ENCODE data around the gene LEF1. TPM values are rescaled to one million over a fixed set of nuclear protein-coding genes. Genes with fewer than 3 reads are reported as not detected.

The LEF1 gene
- total and polyA plus RNA-seq, 2 of the 8 experiments (the other 6 are each of a cell fraction or from before 2014, with no cell fraction given): 2.6 to 5.2 TPM

- Histone ChIP-seq H4K91ac (replicated peaks; ENCODE audit: insufficient read length, low read length) (no peak overlapping the region), H3K27ac (ENCODE audit: low read depth, low read length) (no peak overlapping the region), H2AK5ac (ENCODE audit: low read depth, low read length) (no peak overlapping the region), H2BK5ac (ENCODE audit: low read depth, low read length) (no peak overlapping the region), H3K79me1 (ENCODE audit: low read depth, low read length) (no peaks in the 10 kb centered on the region), H3K4ac (replicated peaks; ENCODE audit: insufficient read length, low read depth, low read length) (no peak overlapping the region), H2BK20ac (ENCODE audit: low read length) (no peak overlapping the region), H3K4me3 (ENCODE audit: extremely low read depth in 1 of 4, insufficient read depth in 2 of 4, low read depth in 3 of 4, low read length in 4 of 4) (no peak overlapping the region), H2AFZ (ENCODE audit: low read length) (no peak overlapping the region), H2BK12ac (ENCODE audit: low read depth, low read length) (no peak overlapping the region), H3K14ac (ENCODE audit: insufficient read length) (no peak overlapping the region), H2BK120ac (replicated peaks; ENCODE audit: low read depth, low read length) (no peak overlapping the region), H3K23ac (ENCODE audit: insufficient read length) (no peak overlapping the region), H3K56ac (replicated peaks; ENCODE audit: insufficient read length, low read depth, low read length) (no peak overlapping the region), H3K9me3 (ENCODE audit: insufficient read depth in 2 of 2, low read depth in 1 of 2, low read length in 1 of 2) (no peaks in the 10 kb centered on the region), H4K8ac (ENCODE audit: extremely low read depth, insufficient read depth, low read length) (no peak overlapping the region), H4K5ac (ENCODE audit: insufficient read length, low read depth, low read length) (no peak overlapping the region), H3K79me2 (ENCODE audit: control insufficient read depth in 1 of 2, insufficient read depth in 2 of 2, low read length in 2 of 2) (no peaks in the 10 kb centered on the region), H3K36me3 (ENCODE audit: control insufficient read depth in 2 of 4, insufficient read depth in 4 of 4, low read length in 3 of 4) (no peaks in the 10 kb centered on the region), H3K27me3 (replicated peaks in 1 of 4; ENCODE audit: control insufficient read depth in 3 of 4, extremely low read depth in 1 of 4, insufficient read depth in 3 of 4, low read length in 3 of 4) (peaks cover 0 to 2% (median 0%) of the 10 kb centered on the region in 4 experiments; a peak in 3 of 7 replicates), H2BK15ac (ENCODE audit: low read length) (no peak overlapping the region), H4K20me1 (replicated peaks in 1 of 2; ENCODE audit: control insufficient read depth in 1 of 2, insufficient read depth in 2 of 2, low read length in 2 of 2) (no peaks in the 10 kb centered on the region), H3K4me1 (replicated peaks in 1 of 4; ENCODE audit: control insufficient read depth in 3 of 4, insufficient read depth in 4 of 4, low read length in 3 of 4) (peaks cover 0 to 2% (median 0%) of the 10 kb centered on the region in 4 experiments; a peak in 2 of 7 replicates), H3K9ac (replicated peaks in 1 of 4; ENCODE audit: extremely low read depth in 1 of 4, low read depth in 3 of 4, low read length in 3 of 4) (no peak overlapping the region), H3K23me2 (ENCODE audit: low read depth, low read length) (no peaks in the 10 kb centered on the region), H3K4me2 (ENCODE audit: insufficient read depth in 1 of 2, low read depth in 2 of 2, low read length in 2 of 2) (no peak overlapping the region), H3K18ac (ENCODE audit: extremely low read depth, low read length) (no peak overlapping the region)
- POLR2A ChIA-PET (ENCODE audit: partially characterized antibody): no interaction called here
- DNase-seq (ENCODE audit: low read depth in 1 of 2, low spot score in 2 of 2): no peak
- TF ChIP-seq TCF12 (IDR thresholded peaks at IDR 0.05; ENCODE audit: low read depth, low read length) (no peak), CBX8 (IDR thresholded peaks at IDR 0.05; ENCODE audit: borderline replicate concordance, low read depth, low read length) (no peak), JUN (IDR thresholded peaks at IDR 0.05; ENCODE audit: low read depth, low read length) (no peak), RFX5 (IDR thresholded peaks at IDR 0.05; ENCODE audit: borderline replicate concordance, low read depth, low read length) (no peak), POLR2AphosphoS5 (IDR thresholded peaks at IDR 0.05; ENCODE audit: low read depth, low read length) (no peak), ATF2 (IDR thresholded peaks at IDR 0.05; ENCODE audit: low read length) (no peak), MAFK (IDR thresholded peaks at IDR 0.05; ENCODE audit: low read depth, low read length) (no peak), TEAD4 (IDR thresholded peaks at IDR 0.05; ENCODE audit: low read depth, low read length) (no peak), CTBP2 (IDR thresholded peaks at IDR 0.05; ENCODE audit: borderline replicate concordance, insufficient read depth, insufficient read length, low read length) (no peak), HDAC2 (IDR thresholded peaks at IDR 0.05; ENCODE audit: borderline replicate concordance in 1 of 2, low read depth in 2 of 2, low read length in 2 of 2) (no peak)
- WGBS, 2 experiments (ENCODE audit: extremely low coverage in 1 of 2, insufficient coverage in 1 of 2, insufficient read length in 1 of 2, insufficient replicate concordance in 2 of 2, low coverage in 1 of 2, low lambda C conversion rate in 2 of 2, missing lambda C conversion rate in 1 of 2): 77% methylated on average over 3 of the region's 3 CpGs; no CpG with 5 or more reads in 1 of the 2 experiments
- FAIRE-seq: no peak
- CTCF ChIA-PET (ENCODE audit: partially characterized antibody): interaction anchor here (1.0 to 2.1 kb wide), 3 partner anchors 343 to 424 kb away, joined by 3 to 6 read pairs (median 3); no protein-coding TSS in a partner anchor
Measured at GRCh38 chr4:108149588-108150380, 18.9 kb downstream of the LEF1 start.

Data from H1 (cell line).